Stimulated activated naive CD8-positive, alpha-beta T cell treated with anti-CD3 and anti-CD28 coated beads, Interleukin-15, amount 100 ng/mL, for 72 hours (primary cell): ENCODE results near the gene PAQR9.

ENCODE experiments used
- ATAC-seq: fragments of 150-1000 bp; cut with Tn5 transposase; 2 replicates; pipeline ENCODE4 v1.10.0; 2021; ENCODE audit warnings: mild to moderate bottlenecking, moderate library complexity
- DNase-seq, 2 donors: peaks; one replicate each; pipeline ENCODE4 v3.0.0; 2021 to 2022
- H3K27ac Mint-ChIP-seq, 2 donors: one replicate each; pipeline ENCODE4 v1.8.0; 2022; ENCODE audit warnings: mild to moderate bottlenecking in 2 of 2, mixed read lengths in 2 of 2, moderate library complexity in 2 of 2
- H3K27me3 Mint-ChIP-seq: one replicate; pipeline ENCODE4 v1.8.0; 2022; ENCODE audit warnings: mixed read lengths
- H3K4me1 Mint-ChIP-seq: one replicate; pipeline ENCODE4 v1.8.0; 2022; ENCODE audit warnings: mild to moderate bottlenecking, mixed read lengths
- H3K4me3 Mint-ChIP-seq, 2 donors: one replicate each; pipeline ENCODE4 v1.8.0; 2022; ENCODE audit warnings: mild to moderate bottlenecking in 2 of 2, mixed read lengths in 2 of 2, moderate library complexity in 1 of 2
- H3K9me3 Mint-ChIP-seq, 2 donors: one replicate each; pipeline ENCODE4 v1.8.0; 2022; ENCODE audit warnings: mixed read lengths in 2 of 2

Gene PAQR9

GRCh38 chr3:142925140-142925539, 38.3 kb downstream of the PAQR9 start:
- H3K9me3 Mint-ChIP-seq: peaks cover 0 to 7% of the 10 kb centered on the region in 2 donors
- no peak overlapping the region for H3K27ac Mint-ChIP-seq
- no peak for DNase-seq
- ATAC-seq: no peak
- H3K4me3 Mint-ChIP-seq: no peak overlapping the region
- H3K27me3 Mint-ChIP-seq: peaks cover 34% of the 10 kb centered on the region
- no peaks in the 10 kb centered on the region for H3K4me1 Mint-ChIP-seq

- H3K27me3 Mint-ChIP-seq: peaks cover 35% of the 10 kb centered on the region
- ATAC-seq (no peak), DNase-seq (no peak)
- no peak overlapping the region for H3K4me3 Mint-ChIP-seq
- H3K27ac Mint-ChIP-seq: peak overlapping the region in 1 of 2 donors; percentile 19
- H3K4me1 Mint-ChIP-seq: no peaks in the 10 kb centered on the region
- H3K9me3 Mint-ChIP-seq: peaks cover 0 to 7% of the 10 kb centered on the region in 2 donors
These were observed 39.8 kb downstream of the PAQR9 start for GRCh38 chr3:142923694-142924093.

- no peaks in the 10 kb centered on the region for H3K9me3 Mint-ChIP-seq
- H3K4me3 Mint-ChIP-seq: no peak overlapping the region
- peaks cover 20% of the 10 kb centered on the region for H3K27me3 Mint-ChIP-seq
- H3K4me1 Mint-ChIP-seq: no peaks in the 10 kb centered on the region
- ATAC-seq (no peak), DNase-seq (no peak)
- no peak overlapping the region for H3K27ac Mint-ChIP-seq
These were observed 46.9 kb downstream of the PAQR9 start for GRCh38 chr3:142916605-142917004.

GRCh38 chr3:142915636-142916035, 47.8 kb downstream of the PAQR9 start:
- H3K4me3 Mint-ChIP-seq: no peak overlapping the region
- no peaks in the 10 kb centered on the region for H3K9me3 Mint-ChIP-seq
- peaks cover 26% of the 10 kb centered on the region for H3K27me3 Mint-ChIP-seq
- H3K27ac Mint-ChIP-seq: no peak overlapping the region
- H3K4me1 Mint-ChIP-seq: no peaks in the 10 kb centered on the region
- ATAC-seq (no peak), DNase-seq (no peak)

- no peak for ATAC-seq
- H3K4me1 Mint-ChIP-seq: no peaks in the 10 kb centered on the region
- no peak for DNase-seq
- no peaks in the 10 kb centered on the region for H3K9me3 Mint-ChIP-seq
- no peak overlapping the region for H3K27ac Mint-ChIP-seq
- H3K27me3 Mint-ChIP-seq: peaks cover 32% of the 10 kb centered on the region
- no peak overlapping the region for H3K4me3 Mint-ChIP-seq
These were observed 49.1 kb downstream of the PAQR9 start for GRCh38 chr3:142914286-142914811.

GRCh38 chr3:142913432-142913831, 50.0 kb downstream of the PAQR9 start:
- Mint-ChIP-seq H3K9me3 (no peaks in the 10 kb centered on the region), H3K4me1 (no peaks in the 10 kb centered on the region), H3K27ac (no peak overlapping the region), H3K4me3 (no peak overlapping the region), H3K27me3 (peaks cover 36% of the 10 kb centered on the region)
- no peak for DNase-seq
- no peak for ATAC-seq

- no peak overlapping the region for H3K27ac Mint-ChIP-seq
- H3K9me3 Mint-ChIP-seq: no peaks in the 10 kb centered on the region
- no peak overlapping the region for H3K4me3 Mint-ChIP-seq
- DNase-seq (no peak), ATAC-seq (no peak)
- no peaks in the 10 kb centered on the region for H3K4me1 Mint-ChIP-seq
- peaks cover 38% of the 10 kb centered on the region for H3K27me3 Mint-ChIP-seq
These were observed 50.9 kb downstream of the PAQR9 start for GRCh38 chr3:142912402-142913172.
